H9 (cell line): ENCODE measurements around the gene GRID2. TPM values are rescaled to one million over a fixed set of nuclear protein-coding genes. Genes with fewer than 3 reads are reported as not detected.

Source experiments
- DNase-seq: peaks from one replicate; pipeline ENCODE4 v3.0.0-alpha.2; 2017
- H2AFZ ChIP-seq: one replicate; pipeline ENCODE4 v1.6.1; 2013; ENCODE audit warnings: mild to moderate bottlenecking, low read length, control low read depth, moderate library complexity
- H2AK5ac ChIP-seq: 2 replicates; pipeline ENCODE4 v1.6.1; 2013; ENCODE audit warnings: low read length, control low read depth, mixed read lengths; ENCODE audit not compliant: insufficient read length
- H2BK120ac ChIP-seq: one replicate; pipeline ENCODE4 v1.6.1; 2013; ENCODE audit warnings: low read depth, mild to moderate bottlenecking, low read length, control low read depth, inconsistent platforms; ENCODE audit not compliant: poor library complexity, severe bottlenecking
- H2BK12ac ChIP-seq: 2 replicates; pipeline ENCODE4 v1.6.1; 2013; ENCODE audit warnings: low read length, control low read depth, mixed read lengths, low read depth; ENCODE audit not compliant: insufficient read length
- H2BK15ac ChIP-seq: 2 replicates; pipeline ENCODE4 v1.6.1; 2013; ENCODE audit warnings: low read depth, low read length, control low read depth
- H2BK20ac ChIP-seq: one replicate; pipeline ENCODE4 v1.6.1; 2013; ENCODE audit warnings: low read depth, mild to moderate bottlenecking, low read length, control low read depth, inconsistent platforms; ENCODE audit not compliant: poor library complexity, severe bottlenecking
- H2BK5ac ChIP-seq: 2 replicates; pipeline ENCODE4 v1.6.1; 2013; ENCODE audit warnings: low read length, control low read depth, mixed read lengths; ENCODE audit not compliant: insufficient read length
- H3K14ac ChIP-seq: 2 replicates; pipeline ENCODE4 v1.6.1; 2013; ENCODE audit warnings: low read length, control low read depth; ENCODE audit not compliant: insufficient read depth
- H3K18ac ChIP-seq: 2 replicates; pipeline ENCODE4 v1.6.1; 2013; ENCODE audit warnings: low read depth, mild to moderate bottlenecking, mixed read lengths, low read length, control low read depth; ENCODE audit not compliant: insufficient read length
- H3K23ac ChIP-seq: 2 replicates; pipeline ENCODE4 v1.6.1; 2013; ENCODE audit warnings: low read length, control low read depth, mixed read lengths, low read depth; ENCODE audit not compliant: insufficient read length
- H3K23me2 ChIP-seq: 2 replicates; pipeline ENCODE4 v1.6.1; 2013; ENCODE audit warnings: low read depth, mild to moderate bottlenecking, mixed read lengths, low read length, control low read depth; ENCODE audit not compliant: insufficient read length, poor library complexity, severe bottlenecking
- H3K27ac ChIP-seq: 2 replicates; pipeline ENCODE4 v1.5.1; 2013; ENCODE audit warnings: low read length, control low read depth, mixed read lengths, low read depth; ENCODE audit not compliant: insufficient read length
- H3K27me3 ChIP-seq: 2 replicates; pipeline ENCODE4 v1.6.1; 2013; ENCODE audit warnings: low read length, control low read depth, inconsistent platforms; ENCODE audit not compliant: insufficient read depth
- H3K4ac ChIP-seq: 2 replicates; pipeline ENCODE4 v1.6.1; 2013; ENCODE audit warnings: low read depth, mild to moderate bottlenecking, control low read depth, inconsistent platforms, low read length, moderate library complexity
- H3K4me1 ChIP-seq: 2 replicates; pipeline ENCODE4 v1.6.1; 2013; ENCODE audit warnings: low read length, control low read depth, inconsistent platforms; ENCODE audit not compliant: insufficient read depth
- H3K4me2 ChIP-seq: 2 replicates; pipeline ENCODE4 v1.6.1; 2013; ENCODE audit warnings: low read length, control low read depth, mixed read lengths; ENCODE audit not compliant: insufficient read length, insufficient read depth
- H3K56ac ChIP-seq: 2 replicates; pipeline ENCODE4 v1.6.1; 2013; ENCODE audit warnings: low read depth, mild to moderate bottlenecking, mixed read lengths, low read length, control low read depth; ENCODE audit not compliant: insufficient read length
- H3K79me1 ChIP-seq: 2 replicates; pipeline ENCODE4 v1.6.1; 2013; ENCODE audit warnings: low read depth, mild to moderate bottlenecking, moderate library complexity, low read length, control low read depth, inconsistent platforms; ENCODE audit not compliant: insufficient read depth, poor library complexity, severe bottlenecking
- H3K79me2 ChIP-seq: 2 replicates; pipeline ENCODE4 v1.6.1; 2013; ENCODE audit warnings: low read length, control low read depth, inconsistent platforms; ENCODE audit not compliant: insufficient read depth
- H3K9ac ChIP-seq: 2 replicates; pipeline ENCODE4 v1.6.1; 2013; ENCODE audit warnings: low read length, control low read depth, mixed read lengths; ENCODE audit not compliant: insufficient read length; ENCODE audit errors: extremely low read depth
- H3K9me3 ChIP-seq: one replicate; pipeline ENCODE4 v1.6.1; 2013; ENCODE audit warnings: low read depth, low read length, inconsistent platforms; ENCODE audit not compliant: control insufficient read depth
- H3T11ph ChIP-seq: one replicate; pipeline ENCODE4 v1.6.1; 2013; ENCODE audit warnings: mild to moderate bottlenecking, low read length, control low read depth, inconsistent platforms
- H4K20me1 ChIP-seq: one replicate; pipeline ENCODE4 v1.6.1; 2013; ENCODE audit not compliant: control insufficient read depth, insufficient read length, insufficient read depth
- H4K5ac ChIP-seq: 2 replicates; pipeline ENCODE4 v1.6.1; 2013; ENCODE audit warnings: low read depth, mild to moderate bottlenecking, mixed read lengths, low read length, control low read depth; ENCODE audit not compliant: insufficient read length
- H4K8ac ChIP-seq: replicated peaks from 2 replicates; pipeline ENCODE4 v1.6.1; 2013; ENCODE audit warnings: low read length, control low read depth, mixed read lengths, low read depth; ENCODE audit not compliant: insufficient read length
- H4K91ac ChIP-seq: 2 replicates; pipeline ENCODE4 v1.6.1; 2013; ENCODE audit warnings: low read depth, mild to moderate bottlenecking, moderate library complexity, mixed read lengths, low read length, control low read depth; ENCODE audit not compliant: insufficient read length
- H3K27ac Mint-ChIP-seq, 3 experiments: 2 replicates in 2 of 3; 3 replicates in 1 of 3; pipeline ENCODE4 v1.8.0; 2020 to 2021; ENCODE audit warnings: mixed read lengths in 3 of 3, mild to moderate bottlenecking in 1 of 3, moderate library complexity in 1 of 3
- H3K27me3 Mint-ChIP-seq: 2 replicates; pipeline ENCODE4 v1.8.0; 2021; ENCODE audit warnings: low read depth, mild to moderate bottlenecking, moderate library complexity, mixed read lengths
- H3K36me3 Mint-ChIP-seq, 3 experiments: 2 replicates in 2 of 3; 3 replicates in 1 of 3; pipeline ENCODE4 v1.8.0; 2020 to 2021; ENCODE audit warnings: low read depth in 3 of 3, mixed read lengths in 3 of 3; ENCODE audit not compliant: insufficient read depth in 1 of 3
- H3K4me1 Mint-ChIP-seq, 2 experiments: 2 replicates each; pipeline ENCODE4 v1.8.0; 2020; ENCODE audit warnings: mixed read lengths in 2 of 2
- H3K4me3 Mint-ChIP-seq, 2 experiments: 2 replicates in 1 of 2; 3 replicates in 1 of 2; pipeline ENCODE4 v1.8.0; 2020 to 2021; ENCODE audit warnings: mild to moderate bottlenecking in 2 of 2, mixed read lengths in 2 of 2, moderate library complexity in 1 of 2
- H3K9me3 Mint-ChIP-seq, 2 experiments: 2 replicates in 1 of 2; 3 replicates in 1 of 2; pipeline ENCODE4 v1.8.0; 2020; ENCODE audit warnings: mild to moderate bottlenecking in 2 of 2, mixed read lengths in 2 of 2, moderate library complexity in 1 of 2
- CTCF ChIP-seq: fragments of 200-600 bp; sonication (generic); conservative IDR thresholded peaks from 3 replicates; pipeline ENCODE4 v1.8.0; 2021; ENCODE audit warnings: antibody characterized with exemption, mild to moderate bottlenecking
- WGBS: extraction: QIAGEN DNeasy Blood & Tissue Kit; methylation state at CpG from one replicate; pipeline ENCODE4 v1.1.7; 2013; ENCODE audit warnings: missing lambda C conversion rate, low lambda C conversion rate, mixed read lengths; ENCODE audit not compliant: insufficient read length; ENCODE audit errors: extremely low coverage; 5-methylcytosine and 5-hydroxymethylcytosine counted together
- total RNA-seq: library from RNA; stranded (reverse); gene quantifications from 2 replicates; pipeline ENCODE4 v1.2.1, GENCODE V29; 2021

The GRID2 gene
- total RNA-seq, 1 experiment from 2014 or later: 21.8 TPM

- Histone ChIP-seq H4K20me1 (no peaks in the 10 kb centered on the region), H3K18ac (no peak overlapping the region), H3K4me1 (no peaks in the 10 kb centered on the region), H3K27ac (no peak overlapping the region), H3K14ac (no peak overlapping the region), H2BK12ac (no peak overlapping the region), H3K4ac (no peak overlapping the region), H3K4me2 (no peak overlapping the region), H3K9ac (no peak overlapping the region), H4K8ac (no peak overlapping the region), H2BK15ac (no peak overlapping the region), H3K9me3 (no peaks in the 10 kb centered on the region), H4K5ac (no peak overlapping the region), H3K56ac (no peak overlapping the region), H2BK5ac (no peak overlapping the region), H2BK120ac (no peak overlapping the region), H2AFZ (no peak overlapping the region), H3K23ac (no peak overlapping the region), H2BK20ac (no peak overlapping the region), H4K91ac (no peak overlapping the region), H3K27me3 (no peaks in the 10 kb centered on the region), H2AK5ac (no peak overlapping the region), H3K23me2 (no peaks in the 10 kb centered on the region), H3T11ph (no peak overlapping the region), H3K79me2 (no peaks in the 10 kb centered on the region), H3K79me1 (no peaks in the 10 kb centered on the region)
- Mint-ChIP-seq H3K36me3 (peaks cover 2 to 4% (median 3%) of the 10 kb centered on the region in 3 experiments; a peak in 3 of 7 replicates), H3K4me3 (no peak overlapping the region), H3K4me1 (no peaks in the 10 kb centered on the region), H3K27me3 (no peaks in the 10 kb centered on the region), H3K27ac (no peak overlapping the region), H3K9me3 (peaks cover 0 to 4% of the 10 kb centered on the region in 2 experiments; a peak in 2 of 5 replicates)
- no CpG with 5 or more reads among the region's 1 CpG for WGBS
- no peak for TF ChIP-seq CTCF
- no peak for DNase-seq
Observed at GRCh38 chr4:92968556-92968955, 664.8 kb downstream of the GRID2 start.
